Natural killer cell treated with Interleukin-12 subunit alpha and Interleukin-12 subunit beta and Interleukin-15 and Interleukin-18, amount 100 ng/mL, for 72 hours (primary cell): ENCODE data around the gene SLC1A1. TPM values are rescaled to one million over a fixed set of nuclear protein-coding genes. Genes with fewer than 3 reads are reported as not detected.

Experiments used
- ATAC-seq, 2 donors: fragments of 150-1000 bp; cut with Tn5 transposase in 1 of 2; sonication (Bioruptor Pico), chemical (Tn5 transposase) in 1 of 2; 2 replicates each; pipeline ENCODE4 v1.10.0; 2021
- DNase-seq: peaks from one replicate; pipeline ENCODE4 v3.0.0; 2022; ENCODE audit warnings: low spot score
- H3K27ac Mint-ChIP-seq, 2 donors: 1 replicate in 1 of 2; 2 replicates in 1 of 2; pipeline ENCODE4 v1.8.0; 2022; ENCODE audit warnings: mixed read lengths in 2 of 2, mild to moderate bottlenecking in 1 of 2, moderate library complexity in 1 of 2
- H3K27me3 Mint-ChIP-seq, 2 donors: 1 replicate in 1 of 2; 2 replicates in 1 of 2; pipeline ENCODE4 v1.8.0; 2022; ENCODE audit warnings: mixed read lengths in 2 of 2
- H3K36me3 Mint-ChIP-seq: one replicate; pipeline ENCODE4 v1.8.0; 2022; ENCODE audit warnings: mixed read lengths
- H3K4me1 Mint-ChIP-seq, 2 donors: 1 replicate in 1 of 2; 2 replicates in 1 of 2; pipeline ENCODE4 v1.8.0; 2022; ENCODE audit warnings: low read depth in 2 of 2, mixed read lengths in 2 of 2, mild to moderate bottlenecking in 1 of 2
- H3K4me3 Mint-ChIP-seq: one replicate; pipeline ENCODE4 v1.8.0; 2022; ENCODE audit warnings: mixed read lengths
- H3K9me3 Mint-ChIP-seq: 2 replicates; pipeline ENCODE4 v1.8.0; 2022; ENCODE audit warnings: mixed read lengths
- total RNA-seq, 2 donors: library from RNA; stranded (reverse); gene quantifications; one replicate each; pipeline ENCODE4 v1.2.3, GENCODE V29; 2022

Gene SLC1A1
- total RNA-seq, 2 donors from 2014 or later: 0.14 TPM; not detected in 1

DNA sequence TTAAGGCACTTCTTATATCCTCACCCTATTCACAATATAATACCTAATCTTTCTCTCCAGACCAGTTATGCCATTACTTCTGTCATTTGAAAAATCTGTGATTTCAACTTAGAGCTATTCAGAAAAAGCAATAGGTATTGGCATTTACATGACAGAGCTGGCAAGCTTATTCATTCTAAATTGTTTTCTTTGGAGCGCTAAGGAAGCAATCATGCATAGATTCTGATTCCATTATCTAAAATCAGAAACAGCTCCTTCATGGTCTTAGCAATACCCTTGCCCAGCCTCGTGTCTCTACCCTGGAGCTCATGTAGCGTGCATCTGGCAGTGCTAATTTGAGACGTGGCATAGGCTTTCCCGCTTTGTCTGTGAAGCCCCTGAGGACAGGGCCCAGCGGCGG lies 4.5 kb downstream of the SLC1A1 start:
- ATAC-seq (no peak), DNase-seq (no peak)
- Mint-ChIP-seq H3K4me3 (no peak overlapping the region), H3K9me3 (no peaks in the 10 kb centered on the region), H3K27me3 (peaks cover 32 to 55% of the 10 kb centered on the region in 2 donors), H3K36me3 (no peaks in the 10 kb centered on the region), H3K4me1 (peaks cover 4 to 9% of the 10 kb centered on the region in 2 donors), H3K27ac (no peak overlapping the region)

DNA sequence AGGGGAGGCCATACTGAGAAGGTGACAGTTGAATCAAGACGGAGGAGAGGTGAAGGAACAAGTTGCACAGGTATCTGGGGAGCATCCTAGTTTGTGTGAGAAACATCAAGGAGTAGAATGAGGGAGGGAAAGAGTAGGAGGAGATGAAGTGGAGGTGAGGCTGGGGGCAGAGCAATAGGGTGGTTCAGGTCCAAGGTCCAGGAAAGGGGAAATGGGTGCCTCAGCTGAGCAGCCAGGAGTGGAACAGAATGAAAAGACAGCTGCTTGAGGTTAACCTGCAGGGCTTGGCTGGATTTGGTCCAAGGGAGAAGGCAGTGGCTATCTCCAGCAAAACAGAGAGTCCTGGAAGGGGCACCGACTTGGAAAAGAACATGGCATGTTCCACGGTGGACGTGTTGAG lies 5.3 kb downstream of the SLC1A1 start:
- no peak overlapping the region for H3K4me3 Mint-ChIP-seq
- H3K27ac Mint-ChIP-seq: no peak overlapping the region
- peaks cover 32 to 55% of the 10 kb centered on the region in 2 donors for H3K27me3 Mint-ChIP-seq
- ATAC-seq: peak in 1 of 2 donors; percentile 53
- peaks cover 4 to 9% of the 10 kb centered on the region in 2 donors for H3K4me1 Mint-ChIP-seq
- H3K36me3 Mint-ChIP-seq: no peaks in the 10 kb centered on the region
- no peak for DNase-seq
- no peaks in the 10 kb centered on the region for H3K9me3 Mint-ChIP-seq

DNA sequence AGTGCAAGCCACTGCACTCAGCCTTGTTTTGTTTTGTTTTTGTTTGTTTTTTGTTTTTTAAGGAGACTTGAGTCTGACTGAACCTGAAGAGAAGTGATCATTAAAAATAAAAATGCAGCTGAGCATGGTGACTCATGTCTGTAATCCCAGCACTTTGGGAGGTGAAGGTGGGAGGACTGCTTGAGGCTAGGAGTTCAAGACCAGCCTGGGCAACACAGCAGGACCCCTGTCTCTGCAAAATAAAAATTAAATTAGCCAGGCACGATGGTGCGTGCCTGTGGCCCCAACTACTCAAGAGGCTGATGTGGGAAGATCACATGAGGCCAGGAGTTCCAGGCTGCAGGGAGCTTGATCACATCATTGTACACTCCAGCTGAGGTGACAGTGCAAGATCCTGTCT lies 6.2 kb downstream of the SLC1A1 start:
- no peak overlapping the region for H3K4me3 Mint-ChIP-seq
- H3K27ac Mint-ChIP-seq: no peak overlapping the region
- ATAC-seq (no peak), DNase-seq (no peak)
- no peaks in the 10 kb centered on the region for H3K36me3 Mint-ChIP-seq
- no peaks in the 10 kb centered on the region for H3K9me3 Mint-ChIP-seq
- peaks cover 30 to 47% of the 10 kb centered on the region in 2 donors for H3K27me3 Mint-ChIP-seq
- H3K4me1 Mint-ChIP-seq: peaks cover 4 to 8% of the 10 kb centered on the region in 2 donors

DNA sequence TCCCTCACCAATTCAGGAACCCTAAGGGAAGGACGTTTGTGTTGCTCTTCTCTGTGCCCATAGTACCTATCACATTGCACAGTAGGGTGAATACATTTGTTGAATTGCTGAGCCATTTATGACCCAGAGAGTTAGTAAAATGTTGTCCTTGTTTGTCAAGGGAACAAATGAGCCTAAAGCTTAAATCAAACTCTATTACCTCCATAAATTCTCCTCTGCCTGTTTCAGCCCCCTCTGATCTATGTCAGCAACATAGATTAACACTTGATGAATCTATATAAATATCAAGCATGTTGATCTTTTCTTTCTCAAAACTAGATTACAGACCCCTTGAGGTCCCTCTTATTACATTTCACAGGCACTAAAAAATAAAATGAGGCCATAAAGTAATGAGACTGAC lies 7.1 kb downstream of the SLC1A1 start:
- no peaks in the 10 kb centered on the region for H3K36me3 Mint-ChIP-seq
- peaks cover 0 to 8% of the 10 kb centered on the region in 2 donors for H3K4me1 Mint-ChIP-seq
- DNase-seq: no peak
- H3K4me3 Mint-ChIP-seq: no peak overlapping the region
- H3K27ac Mint-ChIP-seq: no peak overlapping the region
- H3K9me3 Mint-ChIP-seq: no peaks in the 10 kb centered on the region
- H3K27me3 Mint-ChIP-seq: peaks cover 22 to 38% of the 10 kb centered on the region in 2 donors
- ATAC-seq: no peak

DNA sequence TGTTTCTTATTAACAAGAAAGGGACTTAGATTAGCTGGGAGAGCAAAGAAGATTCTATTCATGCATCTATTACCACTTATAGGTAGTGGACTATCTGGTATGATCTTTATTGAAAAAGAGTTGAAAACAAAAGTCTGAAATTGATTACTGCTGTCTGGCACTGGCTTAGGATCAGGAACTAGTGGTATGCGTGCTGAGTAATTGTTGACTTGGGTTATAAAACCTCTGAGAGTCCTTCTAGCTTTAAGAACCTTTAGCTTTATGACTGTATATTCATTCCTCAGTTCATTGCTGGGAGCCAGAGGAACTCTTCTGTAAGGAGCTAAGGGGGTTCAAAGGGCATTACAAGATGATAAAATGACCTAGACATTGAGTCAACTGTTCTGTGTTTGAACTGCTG lies 7.6 kb downstream of the SLC1A1 start:
- no peak overlapping the region for H3K4me3 Mint-ChIP-seq
- peaks cover 26 to 41% of the 10 kb centered on the region in 2 donors for H3K27me3 Mint-ChIP-seq
- no peaks in the 10 kb centered on the region for H3K36me3 Mint-ChIP-seq
- H3K27ac Mint-ChIP-seq: no peak overlapping the region
- ATAC-seq: no peak
- no peak for DNase-seq
- peaks cover 0 to 8% of the 10 kb centered on the region in 2 donors for H3K4me1 Mint-ChIP-seq
- H3K9me3 Mint-ChIP-seq: no peaks in the 10 kb centered on the region

DNA sequence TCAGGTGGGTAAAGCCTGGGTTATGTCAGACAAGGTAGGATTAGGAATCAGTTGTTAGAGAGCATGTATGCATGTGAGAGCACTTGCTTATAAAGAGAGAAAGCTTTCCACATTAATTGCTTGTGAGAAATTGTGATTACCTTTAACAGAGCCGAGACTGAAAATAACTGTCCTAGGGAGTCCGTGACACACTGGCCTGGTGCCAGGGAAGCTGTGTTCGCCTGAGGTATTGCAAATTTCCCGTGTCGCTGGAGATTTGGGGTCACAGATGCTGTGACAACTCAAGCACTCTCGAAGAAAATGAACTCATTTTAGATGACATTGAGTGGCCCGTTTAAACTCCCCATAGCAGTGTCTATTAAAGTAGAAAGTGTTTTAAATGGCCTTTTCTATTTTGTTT lies 9.6 kb downstream of the SLC1A1 start:
- Mint-ChIP-seq H3K27me3 (peaks cover 34 to 41% of the 10 kb centered on the region in 2 donors), H3K36me3 (no peaks in the 10 kb centered on the region), H3K9me3 (no peaks in the 10 kb centered on the region), H3K27ac (no peak overlapping the region), H3K4me1 (peaks cover 0 to 8% of the 10 kb centered on the region in 2 donors), H3K4me3 (no peak overlapping the region)
- no peak for ATAC-seq
- no peak for DNase-seq

DNA sequence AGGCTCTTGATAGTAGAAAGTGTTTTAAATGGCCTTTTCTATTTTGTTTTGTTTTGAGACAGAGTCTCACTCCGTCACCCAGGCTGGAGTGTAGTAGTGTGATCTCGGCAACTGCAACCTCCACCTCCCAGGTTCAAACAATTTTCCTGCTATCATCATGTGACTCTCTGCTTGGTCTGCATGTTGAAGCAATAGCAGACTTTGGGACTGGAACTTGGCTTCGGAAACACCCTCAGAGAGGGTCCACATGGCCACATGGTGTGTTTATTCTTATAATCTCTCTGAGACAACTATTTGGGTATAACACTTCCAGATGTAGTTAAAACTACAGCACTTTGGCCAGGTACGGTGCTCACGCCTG lies 10.9 kb downstream of the SLC1A1 start:
- DNase-seq: no peak
- Mint-ChIP-seq H3K27me3 (peaks cover 23 to 29% of the 10 kb centered on the region in 2 donors), H3K36me3 (no peaks in the 10 kb centered on the region), H3K4me1 (peaks cover 0 to 4% of the 10 kb centered on the region in 2 donors), H3K4me3 (no peak overlapping the region), H3K27ac (peak overlapping the region in 1 of 2 donors; percentile 50), H3K9me3 (no peaks in the 10 kb centered on the region)
- no peak for ATAC-seq

DNA sequence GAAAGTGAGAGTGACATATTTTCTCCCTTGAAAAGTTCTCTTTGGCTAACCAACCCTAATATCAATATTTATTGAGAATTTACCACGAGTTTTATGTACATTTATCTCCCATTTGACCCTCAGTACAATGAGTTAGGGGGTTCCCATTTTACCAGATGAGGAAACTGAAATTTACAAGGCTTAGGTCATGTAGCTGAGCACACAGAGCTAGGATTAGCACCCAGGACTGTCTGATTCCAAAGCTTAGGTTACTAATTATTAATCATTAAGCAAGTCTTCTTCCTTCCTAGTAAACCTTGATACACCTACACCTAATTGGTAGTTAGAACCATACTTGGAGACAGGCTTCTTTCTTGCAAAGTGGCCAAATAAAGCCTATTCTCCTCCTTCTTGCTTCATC lies 12.2 kb downstream of the SLC1A1 start:
- H3K27ac Mint-ChIP-seq: no peak overlapping the region
- no peak for ATAC-seq
- H3K9me3 Mint-ChIP-seq: no peaks in the 10 kb centered on the region
- H3K4me1 Mint-ChIP-seq: peaks cover 0 to 3% of the 10 kb centered on the region in 2 donors
- DNase-seq: no peak
- H3K36me3 Mint-ChIP-seq: no peaks in the 10 kb centered on the region
- no peak overlapping the region for H3K4me3 Mint-ChIP-seq
- H3K27me3 Mint-ChIP-seq: peaks cover 18 to 19% of the 10 kb centered on the region in 2 donors

DNA sequence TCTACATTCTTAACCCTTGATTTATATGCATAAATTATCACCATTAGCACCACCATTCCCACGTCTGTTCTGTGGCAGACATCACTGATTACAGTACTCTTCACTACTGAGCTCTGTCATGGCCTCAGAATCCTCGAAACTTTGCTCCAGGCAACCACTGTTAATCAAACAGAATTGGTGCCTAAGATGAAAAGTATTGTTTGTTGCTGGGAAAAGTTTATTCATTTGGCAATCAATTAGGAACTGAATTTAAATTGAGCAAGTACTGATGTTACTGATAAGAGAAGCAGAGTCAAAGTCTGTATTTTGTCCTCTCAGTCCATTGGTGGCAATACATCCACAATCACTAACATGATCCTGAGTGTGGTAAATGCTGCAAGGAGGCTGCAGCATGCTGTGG lies 12.8 kb downstream of the SLC1A1 start:
- no peak overlapping the region for H3K27ac Mint-ChIP-seq
- ATAC-seq (no peak), DNase-seq (no peak)
- H3K4me1 Mint-ChIP-seq: peaks cover 0 to 3% of the 10 kb centered on the region in 2 donors
- H3K27me3 Mint-ChIP-seq: peaks cover 18 to 21% of the 10 kb centered on the region in 2 donors
- no peaks in the 10 kb centered on the region for H3K9me3 Mint-ChIP-seq
- H3K4me3 Mint-ChIP-seq: no peak overlapping the region
- H3K36me3 Mint-ChIP-seq: no peaks in the 10 kb centered on the region

DNA sequence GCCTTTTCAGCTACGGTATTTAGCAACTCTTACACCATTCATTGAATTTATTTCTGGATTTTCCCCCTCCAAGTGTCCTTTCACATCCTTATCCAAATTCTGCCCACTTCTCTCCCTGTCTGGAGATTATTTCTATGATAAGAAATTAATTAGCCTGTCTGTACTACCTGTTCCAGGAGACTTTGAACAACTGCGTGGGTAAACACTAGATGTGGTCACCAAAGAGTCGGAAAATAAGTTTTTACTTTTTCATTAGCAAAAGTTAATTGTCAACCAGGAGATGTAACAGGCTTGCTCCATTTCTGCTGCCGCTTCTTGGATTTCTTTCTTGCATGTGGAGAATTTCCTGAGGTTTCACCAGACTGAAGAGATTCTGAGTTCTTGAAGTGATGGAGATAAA lies 14.0 kb downstream of the SLC1A1 start:
- Mint-ChIP-seq H3K4me3 (no peak overlapping the region), H3K9me3 (no peaks in the 10 kb centered on the region), H3K27me3 (peaks cover 18 to 21% of the 10 kb centered on the region in 2 donors), H3K4me1 (peaks cover 0 to 3% of the 10 kb centered on the region in 2 donors), H3K36me3 (no peaks in the 10 kb centered on the region), H3K27ac (no peak overlapping the region)
- DNase-seq (no peak), ATAC-seq (no peak)

DNA sequence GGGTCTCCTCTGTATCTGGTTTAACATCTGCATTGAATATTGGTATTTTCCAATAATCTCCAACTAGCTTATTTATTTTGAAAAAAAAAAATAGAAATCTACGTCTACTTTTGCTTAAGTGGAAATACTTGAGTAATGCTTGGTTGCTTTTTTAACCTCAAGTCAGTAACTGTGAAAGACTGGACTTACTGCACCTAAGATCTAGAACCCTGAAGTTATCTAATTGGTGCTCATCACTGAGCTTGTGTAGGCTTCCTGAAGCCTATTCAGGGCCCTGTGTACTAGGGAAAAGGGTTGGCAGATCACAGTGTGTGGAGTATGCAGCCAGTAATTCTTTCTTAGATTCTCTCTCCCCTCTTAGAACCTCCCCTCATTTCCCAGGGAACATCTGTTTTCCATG lies 16.2 kb downstream of the SLC1A1 start:
- Mint-ChIP-seq H3K27me3 (peaks cover 18% of the 10 kb centered on the region in 2 donors), H3K4me1 (no peaks in the 10 kb centered on the region), H3K36me3 (no peaks in the 10 kb centered on the region), H3K9me3 (no peaks in the 10 kb centered on the region), H3K4me3 (no peak overlapping the region), H3K27ac (no peak overlapping the region)
- ATAC-seq (no peak), DNase-seq (no peak)

DNA sequence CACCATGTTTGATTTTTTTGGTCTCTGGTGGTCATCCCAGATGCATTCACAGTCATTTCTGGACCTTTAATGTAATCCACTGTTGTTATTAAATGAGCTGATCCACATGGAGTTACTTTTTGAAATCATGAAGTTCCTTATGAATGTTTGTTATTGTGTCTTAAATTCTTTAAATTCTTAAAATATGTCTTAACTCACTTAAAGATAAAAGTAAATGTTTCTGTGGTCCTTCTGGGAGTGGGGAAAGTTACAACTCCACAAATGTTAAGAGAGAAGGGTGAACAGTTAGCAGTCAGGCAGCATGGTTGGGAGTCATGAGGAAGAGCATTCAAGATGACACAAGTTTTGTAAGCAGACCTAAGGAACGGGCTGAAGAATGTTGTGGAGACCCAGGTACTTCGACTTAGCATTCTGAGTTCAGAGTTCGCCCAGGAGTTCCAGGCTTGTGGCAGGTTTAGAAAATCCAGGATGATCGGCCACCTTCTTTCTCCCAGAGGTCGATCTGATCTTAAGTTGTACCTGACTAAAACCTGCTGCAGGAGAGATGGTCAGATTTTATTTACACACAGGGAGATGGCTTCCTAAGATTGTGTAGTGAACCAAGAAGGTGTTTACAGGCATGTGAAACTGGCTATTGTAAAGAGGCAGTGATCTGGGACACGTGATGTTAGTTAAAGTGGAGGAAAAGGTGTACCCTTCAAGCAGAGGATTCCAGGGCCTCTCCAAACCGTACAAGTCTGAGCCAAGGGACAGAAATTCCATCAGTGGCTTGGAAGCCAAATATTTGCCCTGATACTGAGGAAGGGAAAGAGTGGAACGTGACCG lies 17.2 kb downstream of the SLC1A1 start:
- H3K4me3 Mint-ChIP-seq: no peak overlapping the region
- no peak for ATAC-seq
- H3K27ac Mint-ChIP-seq: no peak overlapping the region
- H3K4me1 Mint-ChIP-seq: no peaks in the 10 kb centered on the region
- no peak for DNase-seq
- H3K36me3 Mint-ChIP-seq: no peaks in the 10 kb centered on the region
- no peaks in the 10 kb centered on the region for H3K9me3 Mint-ChIP-seq
- H3K27me3 Mint-ChIP-seq: peaks cover 18 to 20% of the 10 kb centered on the region in 2 donors

DNA sequence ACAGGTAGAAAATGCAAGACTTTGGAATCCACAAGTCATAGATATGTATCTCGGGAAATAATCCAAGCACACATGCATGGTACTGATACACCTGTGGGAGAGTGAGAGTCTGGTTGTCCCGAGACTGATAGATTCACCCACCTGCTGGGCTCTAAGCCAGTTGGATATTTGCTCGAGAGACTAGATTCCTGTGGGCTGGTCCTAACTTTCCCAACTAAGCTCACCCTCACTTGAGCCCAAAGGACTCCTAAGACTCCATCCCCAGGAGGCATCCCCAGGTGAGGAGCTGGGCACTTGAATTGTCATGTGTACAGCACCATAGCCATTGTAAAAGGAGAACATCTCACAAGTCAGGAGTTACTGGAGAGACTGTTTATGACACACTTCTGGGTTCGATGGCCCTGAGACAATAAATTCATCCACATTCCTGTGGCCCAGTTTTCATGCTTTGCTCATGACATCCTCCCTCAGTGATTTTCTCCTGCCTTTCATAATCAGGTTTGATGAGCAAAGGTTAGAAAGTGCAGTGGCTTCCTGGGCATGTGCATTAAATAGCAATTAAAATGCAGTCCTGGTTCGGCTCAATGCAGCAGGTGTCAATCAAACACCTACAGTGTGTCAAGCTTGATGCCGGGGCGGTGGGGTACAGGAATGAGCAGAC lies 18.1 kb downstream of the SLC1A1 start:
- no peak overlapping the region for H3K27ac Mint-ChIP-seq
- H3K4me3 Mint-ChIP-seq: no peak overlapping the region
- H3K27me3 Mint-ChIP-seq: peaks cover 10 to 14% of the 10 kb centered on the region in 2 donors
- no peaks in the 10 kb centered on the region for H3K4me1 Mint-ChIP-seq
- ATAC-seq (no peak), DNase-seq (no peak)
- no peaks in the 10 kb centered on the region for H3K36me3 Mint-ChIP-seq
- no peaks in the 10 kb centered on the region for H3K9me3 Mint-ChIP-seq

DNA sequence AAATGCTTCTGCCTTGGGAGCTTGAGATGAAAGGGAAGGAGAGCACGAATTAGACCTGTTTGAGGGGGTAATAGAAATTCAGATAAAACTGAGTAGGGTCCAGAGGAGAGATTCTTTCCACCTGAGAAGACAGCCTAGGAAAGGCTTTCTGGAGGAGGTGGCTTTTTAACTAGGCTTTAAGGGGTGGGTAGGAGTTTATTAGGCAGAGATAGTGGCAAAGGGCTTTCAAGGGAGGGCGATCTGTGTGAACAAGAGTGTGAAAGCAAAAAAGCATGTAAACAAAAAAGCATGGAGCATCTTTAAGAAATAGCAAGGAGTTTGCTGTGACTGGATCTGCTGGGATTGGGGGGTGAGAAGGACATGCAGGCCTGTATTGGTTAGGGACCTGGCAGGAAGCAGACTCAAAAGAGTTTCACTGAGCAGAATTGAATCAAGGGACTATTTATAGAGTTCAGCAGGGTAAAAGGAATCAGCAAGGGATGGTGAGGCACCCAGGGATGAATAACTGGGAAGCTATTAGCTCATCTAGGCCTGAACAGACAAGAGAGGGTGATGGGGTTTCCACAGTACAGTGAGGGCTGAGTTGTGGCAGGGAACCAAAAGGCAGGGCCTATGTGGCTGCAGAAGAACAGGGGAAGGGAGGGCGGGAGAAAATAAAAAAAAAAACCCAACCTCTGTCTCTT lies 18.8 kb downstream of the SLC1A1 start:
- DNase-seq: no peak
- Mint-ChIP-seq H3K4me1 (no peaks in the 10 kb centered on the region), H3K27ac (no peak overlapping the region), H3K9me3 (no peaks in the 10 kb centered on the region), H3K4me3 (no peak overlapping the region), H3K36me3 (no peaks in the 10 kb centered on the region), H3K27me3 (peaks cover 8 to 12% of the 10 kb centered on the region in 2 donors)
- ATAC-seq: no peak
